SK-N-SH treated with all-trans-retinoic acid at 6 μM for 48 hours (cell line): ENCODE results near the gene C12orf76.
"Not testable (repeated sequence)": the region's sequence is repeated elsewhere in the genome, so short reads cannot be mapped to it uniquely, and the experiment has no call there.

Source experiments
- ATAC-seq: fragments of 200-7000 bp; cut with Tn5 transposase; 3 replicates; pipeline ENCODE4 v1.9.1; 2020; ENCODE audit warnings: mild to moderate bottlenecking, moderate library complexity
- ARNTL ChIP-seq: fragments of 450-650 bp; formaldehyde crosslinking; IDR thresholded peaks from 2 replicates; pipeline ENCODE4 v1.5.0; 2020; ENCODE audit warnings: low read depth, mild to moderate bottlenecking, moderate library complexity, borderline replicate concordance
- BACH2 ChIP-seq: fragments of 250-450 bp; sonication (Bioruptor Pico); IDR thresholded peaks from 2 replicates; pipeline ENCODE4 v1.9.0; 2021; ENCODE audit warnings: mild to moderate bottlenecking, borderline replicate concordance
- ESRRG ChIP-seq: fragments of 250-450 bp; sonication (Bioruptor Pico); IDR thresholded peaks from 2 replicates; pipeline ENCODE4 v1.6.1; 2021; ENCODE audit warnings: mild to moderate bottlenecking
- GLIS3 ChIP-seq: fragments of 250-450 bp; sonication (Bioruptor Pico); IDR thresholded peaks from 2 replicates; pipeline ENCODE4 v1.5.0; 2020; ENCODE audit warnings: mild to moderate bottlenecking, moderate library complexity
- ISL1 ChIP-seq: fragments of 250-450 bp; sonication (Bioruptor Pico); IDR thresholded peaks from 2 replicates; pipeline ENCODE4 v2.1.2; 2022; ENCODE audit warnings: mild to moderate bottlenecking, moderate library complexity
- OSR1 ChIP-seq: fragments of 250-450 bp; sonication (Bioruptor Pico); IDR thresholded peaks from 2 replicates; pipeline ENCODE4 v1.8.0; 2022; ENCODE audit warnings: moderate library complexity, mild to moderate bottlenecking, inconsistent platforms
- PATZ1 ChIP-seq: fragments of 250-450 bp; sonication (Bioruptor Pico); IDR thresholded peaks from 2 replicates; pipeline ENCODE4 v1.8.0; 2020; ENCODE audit warnings: mild to moderate bottlenecking, moderate library complexity, borderline replicate concordance
- POU6F1 ChIP-seq: fragments of 250-450 bp; sonication (Bioruptor Pico); IDR thresholded peaks from 2 replicates; pipeline ENCODE4 v1.8.0; 2021; ENCODE audit warnings: low read depth, mild to moderate bottlenecking, moderate library complexity, borderline replicate concordance
- PPARA ChIP-seq: fragments of 250-450 bp; sonication (Bioruptor Pico); IDR thresholded peaks from 2 replicates; pipeline ENCODE4 v1.5.0; 2020; ENCODE audit warnings: mild to moderate bottlenecking, borderline replicate concordance
- SNAI2 ChIP-seq: fragments of 250-450 bp; sonication (Bioruptor Pico); IDR thresholded peaks from 2 replicates; pipeline ENCODE4 v1.5.0; 2020; ENCODE audit warnings: mild to moderate bottlenecking, moderate library complexity
- TCF4 ChIP-seq: fragments of 250-450 bp; sonication (Bioruptor Pico); IDR thresholded peaks from 2 replicates; pipeline ENCODE4 v1.8.0; 2021; ENCODE audit warnings: mild to moderate bottlenecking, moderate library complexity, borderline replicate concordance
- TOX ChIP-seq: fragments of 250-450 bp; sonication (Bioruptor Pico); IDR thresholded peaks from 2 replicates; pipeline ENCODE4 v1.8.0; 2021; ENCODE audit warnings: mild to moderate bottlenecking, moderate library complexity, borderline replicate concordance
- ZC3H10 ChIP-seq: fragments of 250-450 bp; sonication (Bioruptor Pico); IDR thresholded peaks from 2 replicates; pipeline ENCODE4 v1.5.1; 2021; ENCODE audit warnings: mild to moderate bottlenecking, moderate library complexity
- ZFP3 ChIP-seq: fragments of 250-450 bp; sonication (Bioruptor Pico); IDR thresholded peaks from 2 replicates; pipeline ENCODE4 v1.5.0; 2020; ENCODE audit warnings: mild to moderate bottlenecking, moderate library complexity
- ZNF565 ChIP-seq: fragments of 450-650 bp; formaldehyde crosslinking; conservative IDR thresholded peaks from 2 replicates; pipeline ENCODE4 v1.5.0; 2020; ENCODE audit warnings: low read depth, mild to moderate bottlenecking, moderate library complexity
- ZNF70 ChIP-seq: fragments of 450-650 bp; formaldehyde crosslinking; IDR thresholded peaks from 2 replicates; pipeline ENCODE4 v1.5.0; 2020; ENCODE audit warnings: mild to moderate bottlenecking, moderate library complexity
- TF ChIP-seq, protein P1 (sequence below): fragments of 250-450 bp; sonication (Bioruptor Pico); IDR thresholded peaks from 2 replicates; pipeline ENCODE4 v1.5.1; 2021; ENCODE audit warnings: mild to moderate bottlenecking, moderate library complexity
- TF ChIP-seq, protein P2 (sequence below): fragments of 250-450 bp; sonication (Bioruptor Pico); IDR thresholded peaks from 2 replicates; pipeline ENCODE4 v1.5.1; 2020; ENCODE audit warnings: low read depth, mild to moderate bottlenecking, moderate library complexity

The C12orf76 gene

DNA sequence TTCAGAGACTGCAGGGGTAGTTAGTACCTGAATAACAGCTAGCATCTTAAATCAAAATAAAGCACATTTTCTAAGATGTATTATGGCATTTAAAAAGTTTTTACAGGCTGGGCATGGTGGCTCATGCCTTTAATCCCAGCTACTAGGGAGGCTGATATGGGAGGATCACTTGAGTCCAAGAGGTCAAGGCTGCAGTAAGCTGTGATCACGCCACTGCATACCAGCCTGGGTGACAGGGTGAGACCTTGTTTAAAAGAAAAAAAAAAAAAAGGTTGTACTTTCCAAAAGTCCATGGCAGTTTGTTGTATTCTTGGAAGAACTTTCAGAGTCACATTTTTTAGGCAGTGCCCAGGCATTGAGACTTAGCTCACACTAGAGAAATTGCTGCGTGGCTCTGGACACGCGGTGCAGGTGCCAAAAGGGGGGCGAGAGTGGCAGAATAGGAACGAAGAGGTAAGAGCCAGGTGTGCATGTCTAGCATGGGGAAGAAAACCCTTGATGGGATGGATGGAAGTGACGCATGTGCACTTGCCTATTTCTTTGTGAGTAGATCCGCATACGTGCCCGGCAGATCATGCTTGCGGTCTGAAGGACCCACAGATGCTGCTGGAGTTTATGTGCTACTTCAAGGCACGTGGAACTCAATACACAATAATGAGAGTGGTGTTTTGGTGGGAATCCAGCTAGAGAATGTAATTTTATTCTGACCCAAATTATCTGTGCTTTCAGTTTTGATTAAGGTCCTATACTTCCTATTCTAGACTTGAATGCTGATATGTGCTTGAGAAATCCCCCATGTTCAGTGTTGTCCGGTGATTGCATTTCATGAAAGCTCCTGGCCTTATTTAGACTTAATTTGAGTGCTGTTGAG is 37.2 kb downstream of the C12orf76 start (continued):
- no peak for TF ChIP-seq PATZ1 (CRISPR knock-in tag)
- no peak for TF ChIP-seq ESRRG (CRISPR knock-in tag)
- no peak for TF ChIP-seq ARNTL
- no peak for TF ChIP-seq POU6F1 (CRISPR knock-in tag)

- ATAC-seq = not testable (repeated sequence)
These were observed 39.5 kb downstream of the C12orf76 start for GRCh38 chr12:110008681-110009398.

DNA sequence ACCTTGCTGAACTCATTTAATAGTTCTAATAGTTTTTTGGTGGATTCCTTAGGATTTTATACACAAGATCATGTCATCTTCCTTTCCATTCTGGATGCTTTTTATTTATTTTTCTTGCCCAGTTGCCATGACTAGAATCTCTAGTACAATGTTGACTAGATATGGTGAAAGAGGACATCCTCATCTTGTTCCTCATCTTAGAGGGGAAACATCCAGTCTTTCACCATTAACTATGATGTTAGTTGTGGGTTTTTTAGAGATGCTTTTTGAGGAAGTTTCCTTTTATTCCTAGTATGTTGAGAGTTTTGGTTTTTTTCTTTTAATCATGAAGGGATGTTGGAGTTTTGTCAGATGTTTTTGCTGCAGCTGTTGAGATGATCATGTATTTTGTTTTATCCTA is 40.4 kb downstream of the C12orf76 start:
- ATAC-seq = no peak
- TF ChIP-seq ZNF565 (CRISPR knock-in tag) = no peak
- no peak for TF ChIP-seq POU6F1 (CRISPR knock-in tag)
- TF ChIP-seq ZFP3 (CRISPR knock-in tag) = no peak
- TF ChIP-seq BACH2 (CRISPR knock-in tag) = no peak
- TF ChIP-seq ZC3H10 (CRISPR knock-in tag) = no peak
- TF ChIP-seq PPARA = no peak
- no peak for TF ChIP-seq ISL1 (CRISPR knock-in tag)
- TF ChIP-seq ZNF70 (CRISPR knock-in tag) = no peak
- TF ChIP-seq, protein P1, sequence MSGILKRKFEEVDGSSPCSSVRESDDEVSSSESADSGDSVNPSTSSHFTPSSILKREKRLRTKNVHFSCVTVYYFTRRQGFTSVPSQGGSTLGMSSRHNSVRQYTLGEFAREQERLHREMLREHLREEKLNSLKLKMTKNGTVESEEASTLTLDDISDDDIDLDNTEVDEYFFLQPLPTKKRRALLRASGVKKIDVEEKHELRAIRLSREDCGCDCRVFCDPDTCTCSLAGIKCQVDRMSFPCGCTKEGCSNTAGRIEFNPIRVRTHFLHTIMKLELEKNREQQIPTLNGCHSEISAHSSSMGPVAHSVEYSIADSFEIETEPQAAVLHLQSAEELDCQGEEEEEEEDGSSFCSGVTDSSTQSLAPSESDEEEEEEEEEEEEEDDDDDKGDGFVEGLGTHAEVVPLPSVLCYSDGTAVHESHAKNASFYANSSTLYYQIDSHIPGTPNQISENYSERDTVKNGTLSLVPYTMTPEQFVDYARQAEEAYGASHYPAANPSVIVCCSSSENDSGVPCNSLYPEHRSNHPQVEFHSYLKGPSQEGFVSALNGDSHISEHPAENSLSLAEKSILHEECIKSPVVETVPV (CRISPR knock-in tag) = no peak
- TF ChIP-seq, protein P2, sequence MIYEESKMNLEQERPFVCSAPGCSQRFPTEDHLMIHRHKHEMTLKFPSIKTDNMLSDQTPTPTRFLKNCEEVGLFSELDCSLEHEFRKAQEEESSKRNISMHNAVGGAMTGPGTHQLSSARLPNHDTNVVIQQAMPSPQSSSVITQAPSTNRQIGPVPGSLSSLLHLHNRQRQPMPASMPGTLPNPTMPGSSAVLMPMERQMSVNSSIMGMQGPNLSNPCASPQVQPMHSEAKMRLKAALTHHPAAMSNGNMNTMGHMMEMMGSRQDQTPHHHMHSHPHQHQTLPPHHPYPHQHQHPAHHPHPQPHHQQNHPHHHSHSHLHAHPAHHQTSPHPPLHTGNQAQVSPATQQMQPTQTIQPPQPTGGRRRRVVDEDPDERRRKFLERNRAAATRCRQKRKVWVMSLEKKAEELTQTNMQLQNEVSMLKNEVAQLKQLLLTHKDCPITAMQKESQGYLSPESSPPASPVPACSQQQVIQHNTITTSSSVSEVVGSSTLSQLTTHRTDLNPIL = no peak
- no peak for TF ChIP-seq TOX
- no peak for TF ChIP-seq SNAI2 (CRISPR knock-in tag)
- TF ChIP-seq TCF4 (CRISPR knock-in tag) = no peak
- no peak for TF ChIP-seq GLIS3
- no peak for TF ChIP-seq PATZ1 (CRISPR knock-in tag)
- no peak for TF ChIP-seq OSR1 (CRISPR knock-in tag)
